GM12874 (cell line): ENCODE results near the gene FEZF1.

Experiments used
- TF ChIP-seq, protein P1 (sequence below): IDR thresholded peaks from 2 replicates; pipeline ENCODE4 v1.5.1; 2011; ENCODE audit warnings: low read depth, mild to moderate bottlenecking, control low read depth, low read length, moderate library complexity; ENCODE audit not compliant: insufficient read depth

FEZF1 gene

DNA sequence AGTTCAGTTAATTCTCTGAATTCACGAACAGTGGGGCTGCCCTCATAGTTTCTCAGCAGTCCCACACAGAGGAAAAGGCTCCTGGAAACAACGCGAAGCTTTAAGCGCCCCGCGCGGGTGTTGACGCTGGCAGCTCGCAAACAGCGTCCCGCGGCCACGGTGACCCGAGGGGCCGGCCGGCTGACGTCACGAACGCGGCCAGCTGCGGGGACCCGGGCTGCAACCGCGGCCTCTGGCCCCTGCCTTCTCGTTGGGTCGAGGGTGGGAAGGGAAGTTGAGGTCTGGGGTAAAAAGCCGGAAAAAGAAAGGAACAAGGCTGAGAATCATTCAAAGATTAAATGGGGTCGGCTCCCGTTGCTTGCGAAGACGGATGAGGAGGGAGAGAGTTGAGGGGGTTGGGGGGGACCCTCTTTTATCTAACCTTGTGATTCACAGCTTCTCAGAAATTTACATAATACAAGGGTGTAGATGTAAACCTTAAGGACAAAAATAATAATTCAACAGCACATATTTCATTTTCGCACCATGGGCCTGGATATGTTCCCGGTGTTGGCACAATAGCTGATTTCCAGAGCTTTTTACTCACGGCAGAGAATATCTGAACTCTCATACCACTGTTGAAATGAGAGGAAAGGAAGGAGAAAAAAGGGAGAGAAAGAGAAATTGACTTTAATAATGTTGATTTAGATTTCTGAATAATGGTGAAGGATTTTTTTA, 7.3 kb upstream of the FEZF1 start:
- TF ChIP-seq, protein P1, sequence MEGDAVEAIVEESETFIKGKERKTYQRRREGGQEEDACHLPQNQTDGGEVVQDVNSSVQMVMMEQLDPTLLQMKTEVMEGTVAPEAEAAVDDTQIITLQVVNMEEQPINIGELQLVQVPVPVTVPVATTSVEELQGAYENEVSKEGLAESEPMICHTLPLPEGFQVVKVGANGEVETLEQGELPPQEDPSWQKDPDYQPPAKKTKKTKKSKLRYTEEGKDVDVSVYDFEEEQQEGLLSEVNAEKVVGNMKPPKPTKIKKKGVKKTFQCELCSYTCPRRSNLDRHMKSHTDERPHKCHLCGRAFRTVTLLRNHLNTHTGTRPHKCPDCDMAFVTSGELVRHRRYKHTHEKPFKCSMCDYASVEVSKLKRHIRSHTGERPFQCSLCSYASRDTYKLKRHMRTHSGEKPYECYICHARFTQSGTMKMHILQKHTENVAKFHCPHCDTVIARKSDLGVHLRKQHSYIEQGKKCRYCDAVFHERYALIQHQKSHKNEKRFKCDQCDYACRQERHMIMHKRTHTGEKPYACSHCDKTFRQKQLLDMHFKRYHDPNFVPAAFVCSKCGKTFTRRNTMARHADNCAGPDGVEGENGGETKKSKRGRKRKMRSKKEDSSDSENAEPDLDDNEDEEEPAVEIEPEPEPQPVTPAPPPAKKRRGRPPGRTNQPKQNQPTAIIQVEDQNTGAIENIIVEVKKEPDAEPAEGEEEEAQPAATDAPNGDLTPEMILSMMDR, result no peak

DNA sequence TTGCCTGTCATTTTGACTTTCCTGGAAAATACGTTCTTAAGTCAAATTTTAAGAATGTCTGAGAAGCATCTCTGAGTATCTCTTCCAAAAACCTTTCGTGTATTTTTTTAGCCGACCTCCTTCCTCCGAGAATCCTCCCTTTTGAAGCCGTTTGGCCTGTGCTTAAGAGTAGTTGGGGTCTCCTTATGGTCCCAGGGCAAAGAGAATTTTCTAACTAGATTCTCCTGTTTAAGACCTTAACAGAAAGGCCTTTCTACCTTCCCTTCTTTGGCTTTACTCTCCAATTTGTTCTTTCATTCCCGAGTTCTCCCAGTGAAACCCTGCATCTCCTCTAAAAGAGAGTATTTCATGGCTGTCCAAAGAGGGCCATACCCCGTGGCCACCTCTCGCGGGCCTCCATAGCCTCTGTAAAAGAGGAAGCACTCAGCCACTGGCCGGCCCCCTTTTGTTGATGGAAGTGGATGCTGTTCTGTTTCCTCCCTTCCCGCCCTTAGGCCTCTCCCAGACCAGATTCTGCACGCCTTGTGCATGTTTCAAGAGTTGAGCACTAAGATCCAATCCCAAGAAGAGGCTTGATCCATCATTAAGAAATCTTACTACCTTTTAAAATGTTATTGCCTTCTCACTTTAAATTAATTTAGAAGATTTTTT, 6.6 kb upstream of the FEZF1 start:
- TF ChIP-seq, protein P1, result no peak

DNA sequence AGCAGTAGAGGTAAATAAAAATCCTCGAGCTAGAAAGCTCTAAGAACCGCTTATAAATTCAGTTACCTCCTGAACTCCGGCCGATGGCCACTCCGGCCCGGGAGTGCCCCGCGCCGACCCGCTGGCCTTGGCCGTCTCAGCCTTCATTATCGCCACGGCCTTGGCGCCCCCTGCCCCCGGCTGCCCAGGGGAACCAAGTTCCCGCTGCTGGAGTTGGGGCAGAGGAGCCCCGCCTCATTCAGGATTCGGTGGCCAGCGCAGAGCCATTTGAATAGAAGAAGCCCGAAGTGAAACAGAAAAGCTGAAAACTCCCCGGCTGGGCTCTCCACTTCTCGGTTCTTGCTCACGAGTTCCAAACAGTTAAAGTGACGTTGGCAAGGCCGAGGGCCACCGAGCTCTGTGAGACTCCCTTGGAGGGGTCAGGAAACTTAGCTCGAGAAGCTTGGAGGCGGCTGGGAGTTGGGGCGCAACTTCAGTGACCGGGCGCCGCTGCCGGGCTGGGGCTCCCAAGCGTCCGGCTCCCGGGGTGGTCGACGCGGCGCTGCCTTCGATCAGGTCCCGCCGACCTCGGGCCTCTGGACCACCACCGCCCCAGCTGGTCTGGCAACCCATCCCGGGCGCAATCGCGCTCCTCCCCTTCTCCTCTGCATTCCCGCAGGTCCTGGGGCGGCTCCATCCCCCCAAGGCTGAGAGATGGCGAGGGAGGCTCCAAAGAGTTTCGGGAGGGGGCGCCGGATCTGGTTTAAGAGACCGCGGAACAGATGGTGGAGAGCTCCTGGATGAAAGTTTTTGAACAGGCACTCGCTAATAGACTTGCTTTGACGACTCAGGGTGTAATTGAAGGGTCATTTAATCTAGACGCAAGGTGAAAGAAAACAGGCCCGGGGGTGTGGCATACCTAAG, 5.8 kb upstream of the FEZF1 start:
- TF ChIP-seq, protein P1, result no peak

DNA sequence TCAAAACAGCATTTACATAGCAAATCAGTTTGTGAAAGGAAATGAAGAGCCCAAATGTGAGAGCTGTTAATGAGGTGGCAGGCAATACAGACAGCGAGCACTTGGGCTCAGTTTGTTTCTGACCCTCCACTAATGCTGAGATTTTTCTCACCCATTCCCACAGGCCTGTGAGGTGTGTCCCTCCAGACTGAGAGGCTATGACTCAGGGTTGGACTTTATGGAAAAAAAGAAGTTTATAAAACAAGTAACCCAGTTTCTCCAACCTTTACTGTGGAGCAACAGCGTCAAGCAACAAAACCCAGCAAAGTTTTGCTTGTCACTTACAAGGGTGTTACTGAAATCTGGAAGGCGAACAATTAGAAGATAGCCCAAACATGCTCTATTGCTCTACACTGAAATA, 4.9 kb upstream of the FEZF1 start:
- TF ChIP-seq, protein P1, result no peak

DNA sequence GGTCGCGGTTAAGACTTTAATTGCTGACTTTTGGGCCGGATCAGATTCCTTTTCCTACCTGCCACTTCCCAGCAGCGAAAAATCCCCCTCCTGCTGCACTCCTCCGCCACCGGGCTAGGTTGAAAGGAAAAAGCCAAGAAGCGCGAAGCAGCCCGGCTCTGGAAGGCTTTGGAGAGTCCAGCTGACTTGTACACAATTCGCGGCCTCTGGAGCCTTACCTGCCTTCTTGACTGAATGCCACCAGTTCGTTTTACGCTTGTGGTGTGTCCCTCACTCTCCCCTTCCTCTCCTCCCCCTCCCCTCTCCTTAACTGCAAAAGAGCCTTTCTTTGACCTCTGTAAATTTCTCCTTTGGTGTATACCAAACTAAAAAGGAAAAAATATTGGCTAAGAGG, 2.7 kb upstream of the FEZF1 start:
- TF ChIP-seq, protein P1, result no peak

DNA sequence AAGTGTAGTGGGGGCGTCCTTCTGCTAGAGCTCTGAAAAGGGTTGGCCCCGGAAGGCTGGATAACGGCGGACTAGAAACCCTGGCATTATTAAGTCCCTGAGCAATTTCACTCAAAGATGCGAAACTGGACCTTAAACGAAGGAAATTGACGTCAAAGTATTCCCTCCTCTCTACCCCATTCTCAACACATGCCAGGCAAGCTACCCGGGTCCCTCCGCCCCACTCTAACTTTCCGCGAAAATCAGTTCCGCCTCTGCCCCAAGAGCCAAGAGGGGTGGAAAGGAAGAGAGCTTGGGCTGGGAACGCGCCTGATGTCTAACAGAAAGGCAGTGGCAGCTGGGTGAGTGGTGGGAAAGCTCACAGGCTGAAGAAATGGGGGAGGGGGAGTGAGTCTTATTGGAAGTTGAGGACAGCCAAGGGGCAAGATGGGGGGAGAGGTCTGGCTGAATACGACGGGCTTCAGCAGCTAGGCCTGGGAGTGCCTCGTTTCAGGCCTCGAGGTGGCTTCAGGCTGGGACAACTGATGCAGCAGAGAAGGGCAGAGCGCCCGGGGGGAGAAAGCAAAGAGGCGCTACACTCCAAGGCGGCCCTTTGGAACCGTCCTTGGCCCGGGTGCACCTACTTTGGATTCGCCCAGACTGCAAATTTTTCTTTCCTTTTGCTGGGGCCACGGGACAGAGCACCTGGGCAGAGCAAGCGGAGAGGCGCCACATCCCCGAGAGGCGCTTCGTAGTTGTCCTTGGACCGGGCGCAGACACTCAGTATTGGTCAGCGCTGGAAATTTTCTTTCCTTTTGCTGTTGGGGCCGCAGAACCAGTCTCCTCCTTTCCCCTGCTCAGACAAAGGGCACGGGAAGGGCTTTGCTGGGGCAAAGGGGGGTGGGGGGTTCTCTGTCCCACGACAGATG, 2.0 kb upstream of the FEZF1 start:
- TF ChIP-seq, protein P1, result no peak
